Nephron progenitor cell (in vitro differentiated cells): ENCODE data around the gene EHHADH.

Experiments used
- DNase-seq: peaks from one replicate; pipeline ENCODE4 v3.0.0; 2021
- H3K27ac Mint-ChIP-seq: 2 replicates; pipeline ENCODE4 v1.8.0; 2021; ENCODE audit warnings: mild to moderate bottlenecking, moderate library complexity, mixed read lengths
- H3K27me3 Mint-ChIP-seq: 2 replicates; pipeline ENCODE4 v1.8.0; 2021; ENCODE audit warnings: mild to moderate bottlenecking, low read depth, mixed read lengths; ENCODE audit not compliant: poor library complexity
- H3K36me3 Mint-ChIP-seq: 2 replicates; pipeline ENCODE4 v1.8.0; 2021; ENCODE audit warnings: low read depth, mixed read lengths
- H3K4me1 Mint-ChIP-seq: 2 replicates; pipeline ENCODE4 v1.8.0; 2021; ENCODE audit warnings: mixed read lengths
- H3K4me3 Mint-ChIP-seq: 2 replicates; pipeline ENCODE4 v1.8.0; 2021; ENCODE audit warnings: mild to moderate bottlenecking, moderate library complexity, mixed read lengths
- H3K9me3 Mint-ChIP-seq: 2 replicates; pipeline ENCODE4 v1.8.0; 2021; ENCODE audit warnings: mild to moderate bottlenecking, moderate library complexity, mixed read lengths
- CTCF ChIP-seq: fragments of 200-600 bp; sonication (generic); IDR thresholded peaks from 2 replicates; pipeline ENCODE4 v1.5.0; 2021; ENCODE audit warnings: antibody characterized with exemption

The EHHADH gene

GRCh38 chr3:185212086-185212485 is 41.8 kb downstream of the EHHADH start:
- peaks cover 3% of the 10 kb centered on the region for H3K27me3 Mint-ChIP-seq
- H3K27ac Mint-ChIP-seq = no peak overlapping the region
- no peak for DNase-seq
- H3K4me3 Mint-ChIP-seq = no peak overlapping the region
- no peaks in the 10 kb centered on the region for H3K36me3 Mint-ChIP-seq
- H3K9me3 Mint-ChIP-seq = no peaks in the 10 kb centered on the region
- no peak for TF ChIP-seq CTCF
- peaks cover 58% of the 10 kb centered on the region for H3K4me1 Mint-ChIP-seq

- DNase-seq = no peak
- H3K27ac Mint-ChIP-seq = no peak overlapping the region
- peaks cover 3% of the 10 kb centered on the region for H3K27me3 Mint-ChIP-seq
- H3K9me3 Mint-ChIP-seq = no peaks in the 10 kb centered on the region
- no peak for TF ChIP-seq CTCF
- no peak overlapping the region for H3K4me3 Mint-ChIP-seq
- H3K36me3 Mint-ChIP-seq = no peaks in the 10 kb centered on the region
- H3K4me1 Mint-ChIP-seq = peaks cover 51% of the 10 kb centered on the region
These were observed 43.2 kb downstream of the EHHADH start for GRCh38 chr3:185210621-185211142.

- Mint-ChIP-seq H3K4me3 (no peak overlapping the region), H3K9me3 (no peaks in the 10 kb centered on the region), H3K27me3 (peaks cover 3% of the 10 kb centered on the region), H3K27ac (no peak overlapping the region), H3K4me1 (peaks cover 46% of the 10 kb centered on the region), H3K36me3 (no peaks in the 10 kb centered on the region)
- DNase-seq = no peak
- no peak for TF ChIP-seq CTCF
These were observed 45.0 kb downstream of the EHHADH start for GRCh38 chr3:185208823-185209222.

- H3K36me3 Mint-ChIP-seq = no peaks in the 10 kb centered on the region
- no peak for TF ChIP-seq CTCF
- H3K27ac Mint-ChIP-seq = no peak overlapping the region
- H3K4me1 Mint-ChIP-seq = peaks cover 42% of the 10 kb centered on the region
- H3K9me3 Mint-ChIP-seq = no peaks in the 10 kb centered on the region
- peaks cover 3% of the 10 kb centered on the region for H3K27me3 Mint-ChIP-seq
- no peak overlapping the region for H3K4me3 Mint-ChIP-seq
- peak; percentile 4 for DNase-seq
These were observed 45.7 kb downstream of the EHHADH start for GRCh38 chr3:185207931-185208746.

- peaks cover 42% of the 10 kb centered on the region for H3K4me1 Mint-ChIP-seq
These were observed 46.4 kb downstream of the EHHADH start for GRCh38 chr3:185207481-185207880.

More at GRCh38 chr3:185207481-185207880, 46.4 kb downstream of the EHHADH start:
- Mint-ChIP-seq H3K27me3 (peaks cover under 1% of the 10 kb centered on the region), H3K4me3 (no peak overlapping the region), H3K9me3 (no peaks in the 10 kb centered on the region), H3K36me3 (no peaks in the 10 kb centered on the region), H3K27ac (no peak overlapping the region)
- TF ChIP-seq CTCF = no peak
- DNase-seq = no peak
